HUES6 (cell line): Measurements from ENCODE around the gene SNIP1.
"Not testable (repeated sequence)": the region's sequence is repeated elsewhere in the genome, so short reads cannot be mapped to it uniquely, and the experiment has no call there.

ENCODE experiments used
- H3K27ac ChIP-seq: 2 replicates; pipeline ENCODE4 v1.7.0; 2013; ENCODE audit warnings: low read depth, mild to moderate bottlenecking, low read length, inconsistent platforms
- H3K27me3 ChIP-seq: 2 replicates; pipeline ENCODE4 v1.6.1; 2013; ENCODE audit warnings: low read length; ENCODE audit not compliant: control insufficient read depth, insufficient read depth
- H3K36me3 ChIP-seq: 2 replicates; pipeline ENCODE4 v1.6.1; 2013; ENCODE audit warnings: low read length; ENCODE audit not compliant: control insufficient read depth, insufficient read depth
- H3K4me1 ChIP-seq: 2 replicates; pipeline ENCODE4 v1.6.1; 2013; ENCODE audit warnings: low read length; ENCODE audit not compliant: control insufficient read depth, insufficient read depth
- H3K4me3 ChIP-seq: 2 replicates; pipeline ENCODE4 v1.5.1; 2013; ENCODE audit warnings: low read depth, low read length
- H3K9ac ChIP-seq: one replicate; pipeline ENCODE4 v1.6.1; 2013; ENCODE audit warnings: mild to moderate bottlenecking, low read length
- H3K9me3 ChIP-seq: 2 replicates; pipeline ENCODE4 v1.6.1; 2013; ENCODE audit warnings: low read depth, low read length; ENCODE audit not compliant: control insufficient read depth, insufficient read depth

Gene SNIP1

DNA sequence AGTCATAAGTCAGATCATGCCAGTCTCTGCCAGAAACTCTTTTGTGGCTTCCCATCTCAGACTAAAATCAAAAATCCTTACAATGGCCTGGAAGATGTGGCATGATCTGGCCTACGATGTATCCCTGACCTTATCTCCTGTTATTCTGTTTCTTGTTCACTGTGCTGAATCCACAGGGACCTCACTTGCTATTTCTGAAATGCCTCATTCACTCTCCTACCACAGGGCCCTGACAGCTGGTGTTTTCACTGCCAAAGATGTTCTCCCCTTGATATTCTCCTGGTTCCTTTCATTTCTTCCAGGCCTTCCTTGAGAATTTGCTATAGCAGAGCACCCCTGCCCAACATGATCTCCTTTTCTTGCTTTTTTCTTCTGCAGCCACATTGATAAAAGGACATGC lies 4.3 kb upstream of the SNIP1 start:
- Histone ChIP-seq H3K4me1 (peaks cover 8% of the 10 kb centered on the region), H3K4me3 (no peak overlapping the region), H3K36me3 (peaks cover 15% of the 10 kb centered on the region), H3K27ac (no peak overlapping the region), H3K9ac (no peak overlapping the region), H3K9me3 (peaks cover 4% of the 10 kb centered on the region; the same call in 1 of the 2 replicates), H3K27me3 (no peaks in the 10 kb centered on the region)

DNA sequence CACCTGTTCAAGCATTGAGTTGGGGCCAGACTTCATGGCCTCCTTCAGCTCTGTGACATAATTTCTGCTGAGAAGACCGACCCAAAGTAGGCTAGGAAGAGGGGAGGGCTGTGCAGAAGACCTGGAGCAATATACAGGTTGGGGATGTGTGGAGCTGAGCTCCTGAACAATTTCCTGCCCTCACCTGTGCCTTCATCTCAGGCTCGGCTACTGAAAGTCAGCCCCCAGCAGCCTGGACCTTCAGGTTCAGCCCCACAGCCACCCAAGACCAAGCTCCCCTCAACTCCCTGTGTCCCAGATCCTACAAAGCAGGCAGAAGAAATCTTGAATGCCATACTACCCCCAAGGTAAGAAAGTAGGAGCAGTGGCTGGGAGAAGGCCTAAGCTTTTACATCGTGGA lies 3.3 kb upstream of the SNIP1 start:
- Histone ChIP-seq H3K36me3 (peaks cover 13% of the 10 kb centered on the region), H3K9me3 (peaks cover 4% of the 10 kb centered on the region; the same call in 1 of the 2 replicates), H3K27me3 (no peaks in the 10 kb centered on the region), H3K4me1 (peaks cover 15% of the 10 kb centered on the region), H3K27ac (no peak overlapping the region), H3K4me3 (peak overlapping the region; percentile 45; the same call in 1 of the 2 replicates), H3K9ac (no peak overlapping the region)

DNA sequence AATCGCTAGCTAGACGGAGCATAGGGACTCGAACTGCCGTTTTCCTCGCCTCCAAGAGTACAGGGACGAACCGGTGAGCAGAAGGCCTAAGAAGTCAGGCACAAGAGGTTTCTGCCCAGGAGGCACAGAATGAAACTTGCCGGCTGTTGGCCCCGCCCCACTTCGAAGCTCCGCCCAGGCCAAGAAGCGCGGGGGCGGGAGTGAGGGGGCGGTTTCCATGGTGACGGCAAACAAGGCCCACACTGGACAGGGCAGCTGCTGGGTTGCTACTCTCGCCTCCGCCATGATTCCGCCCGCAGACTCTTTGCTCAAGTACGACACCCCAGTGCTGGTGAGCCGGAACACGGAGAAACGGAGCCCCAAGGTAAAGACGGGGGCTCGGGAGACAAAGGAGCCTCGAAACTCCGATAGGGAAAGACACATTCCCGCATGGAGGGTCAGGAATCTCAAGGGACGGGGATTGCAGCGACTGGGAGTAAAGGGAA lies 2.7 kb upstream of the SNIP1 start, which contains the start of gene DNALI1:
Gene DNALI1 (plus strand): TSS at position 229 of the 485 bp plus-strand sequence. CDS start 55 bp downstream, at position 284.
- Histone ChIP-seq H3K36me3 (peaks cover 18% of the 10 kb centered on the region), H3K9me3 (peaks cover 4% of the 10 kb centered on the region; the same call in 1 of the 2 replicates), H3K4me1 (peaks cover 15% of the 10 kb centered on the region), H3K27me3 (no peaks in the 10 kb centered on the region), H3K4me3 (peak within 1 kb of the TSS; percentile 45), H3K27ac (no peak within 1 kb of the TSS), H3K9ac (no peak within 1 kb of the TSS)

DNA sequence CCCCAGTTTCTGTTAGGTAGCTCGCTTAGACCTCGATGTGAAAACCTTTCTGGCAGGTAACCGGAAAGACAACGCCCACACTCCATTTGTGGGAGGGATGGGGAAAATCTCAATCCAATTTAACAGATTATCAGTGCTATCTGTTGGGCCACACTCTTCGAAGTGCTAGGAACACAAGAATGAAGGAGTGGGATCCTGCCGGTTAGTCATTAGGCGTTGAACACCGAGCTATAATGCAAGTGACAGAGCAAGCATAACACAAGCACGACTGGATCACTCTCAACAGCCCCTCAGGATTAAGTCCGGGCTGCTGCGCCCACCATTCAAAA lies 531 bp downstream of the SNIP1 start:
- Histone ChIP-seq H3K9me3 (peaks cover 4% of the 10 kb centered on the region; the same call in 1 of the 2 replicates), H3K36me3 (peaks cover 38% of the 10 kb centered on the region), H3K4me3 (peak overlapping the region; percentile 99), H3K27ac (peak overlapping the region; percentile 77; the same call in 1 of the 2 replicates), H3K27me3 (no peaks in the 10 kb centered on the region), H3K4me1 (peaks cover 15% of the 10 kb centered on the region), H3K9ac (peak overlapping the region; percentile 83)

- no peaks in the 10 kb centered on the region for H3K27me3 ChIP-seq
- H3K36me3 ChIP-seq, result peaks cover 67% of the 10 kb centered on the region
- H3K9me3 ChIP-seq, result peaks cover under 1% of the 10 kb centered on the region; the same call in 1 of the 2 replicates
- H3K4me3 ChIP-seq, result no peak overlapping the region
- H3K27ac ChIP-seq, result no peak overlapping the region
- no peak overlapping the region for H3K9ac ChIP-seq
- peaks cover 7% of the 10 kb centered on the region for H3K4me1 ChIP-seq
These were observed 4.8 kb downstream of the SNIP1 start for GRCh38 chr1:37549341-37549740.

- Histone ChIP-seq H3K9ac (no peak overlapping the region), H3K36me3 (peaks cover 71% of the 10 kb centered on the region), H3K27me3 (no peaks in the 10 kb centered on the region), H3K27ac (no peak overlapping the region), H3K4me1 (no peaks in the 10 kb centered on the region), H3K9me3 (no peaks in the 10 kb centered on the region), H3K4me3 (no peak overlapping the region)
These were observed 9.1 kb downstream of the SNIP1 start for GRCh38 chr1:37545019-37545418.

DNA sequence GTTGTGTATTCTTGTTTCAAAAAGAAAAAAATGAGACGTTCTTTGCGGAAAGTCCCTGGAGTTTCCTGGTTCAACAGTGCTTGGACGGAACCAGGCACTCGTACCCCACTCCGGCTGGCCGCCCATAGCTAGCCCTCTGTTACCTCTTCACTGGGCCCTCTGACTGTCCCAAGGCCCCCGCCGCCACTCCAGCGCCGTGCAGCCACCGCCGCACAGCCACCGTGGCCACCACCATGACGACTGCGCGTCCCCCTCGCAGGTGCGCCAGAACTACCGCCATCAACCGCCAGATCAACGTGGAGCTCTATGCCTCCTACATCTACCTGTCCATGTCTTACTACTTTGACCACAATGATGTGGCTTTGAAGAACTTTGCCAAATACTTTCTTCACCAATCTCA lies 9.6 kb downstream of the SNIP1 start:
- no peak overlapping the region for H3K4me3 ChIP-seq
- H3K27me3 ChIP-seq, result no peaks in the 10 kb centered on the region
- no peaks in the 10 kb centered on the region for H3K9me3 ChIP-seq
- peaks cover 73% of the 10 kb centered on the region for H3K36me3 ChIP-seq
- H3K9ac ChIP-seq, result no peak overlapping the region
- no peak overlapping the region for H3K27ac ChIP-seq
- H3K4me1 ChIP-seq, result no peaks in the 10 kb centered on the region

- H3K4me1 ChIP-seq, result no peaks in the 10 kb centered on the region
- no peak overlapping the region for H3K4me3 ChIP-seq
- H3K9ac ChIP-seq, result no peak overlapping the region
- no peaks in the 10 kb centered on the region for H3K9me3 ChIP-seq
- H3K27ac ChIP-seq, result no peak overlapping the region
- H3K27me3 ChIP-seq, result no peaks in the 10 kb centered on the region
- H3K36me3 ChIP-seq, result peaks cover 78% of the 10 kb centered on the region
These were observed 13.9 kb downstream of the SNIP1 start for GRCh38 chr1:37540036-37540785.

GRCh38 chr1:37539154-37539553 lies 14.9 kb downstream of the SNIP1 start:
- not testable (repeated sequence) for H3K9ac ChIP-seq, H3K27me3 ChIP-seq, H3K9me3 ChIP-seq, H3K27ac ChIP-seq, H3K4me1 ChIP-seq, H3K4me3 ChIP-seq
- peaks cover 68% of the 10 kb centered on the region for H3K36me3 ChIP-seq

DNA sequence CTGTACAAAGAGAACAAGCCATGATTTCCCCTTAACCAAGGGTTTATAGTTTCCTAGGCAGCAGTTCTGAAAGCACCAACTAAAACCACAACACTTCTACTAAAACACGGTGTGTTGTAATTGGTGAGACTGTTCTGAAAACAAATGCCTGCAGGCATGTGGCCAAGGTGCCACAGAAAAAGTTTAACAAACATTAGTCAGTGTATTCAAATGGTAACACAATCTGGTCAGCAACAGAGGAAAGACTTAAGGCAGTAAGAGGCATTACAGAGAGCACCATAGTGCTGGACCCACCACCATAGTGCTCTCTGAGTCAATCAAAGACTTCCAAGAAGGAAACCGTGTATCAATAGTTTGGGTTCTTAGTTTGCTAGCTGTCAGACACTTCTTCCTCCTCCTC lies 16.7 kb downstream of the SNIP1 start:
- Histone ChIP-seq H3K27me3 (no peaks in the 10 kb centered on the region), H3K36me3 (peaks cover 56% of the 10 kb centered on the region), H3K4me1 (no peaks in the 10 kb centered on the region), H3K4me3 (no peak overlapping the region), H3K9ac (no peak overlapping the region), H3K27ac (no peak overlapping the region), H3K9me3 (no peaks in the 10 kb centered on the region)

DNA sequence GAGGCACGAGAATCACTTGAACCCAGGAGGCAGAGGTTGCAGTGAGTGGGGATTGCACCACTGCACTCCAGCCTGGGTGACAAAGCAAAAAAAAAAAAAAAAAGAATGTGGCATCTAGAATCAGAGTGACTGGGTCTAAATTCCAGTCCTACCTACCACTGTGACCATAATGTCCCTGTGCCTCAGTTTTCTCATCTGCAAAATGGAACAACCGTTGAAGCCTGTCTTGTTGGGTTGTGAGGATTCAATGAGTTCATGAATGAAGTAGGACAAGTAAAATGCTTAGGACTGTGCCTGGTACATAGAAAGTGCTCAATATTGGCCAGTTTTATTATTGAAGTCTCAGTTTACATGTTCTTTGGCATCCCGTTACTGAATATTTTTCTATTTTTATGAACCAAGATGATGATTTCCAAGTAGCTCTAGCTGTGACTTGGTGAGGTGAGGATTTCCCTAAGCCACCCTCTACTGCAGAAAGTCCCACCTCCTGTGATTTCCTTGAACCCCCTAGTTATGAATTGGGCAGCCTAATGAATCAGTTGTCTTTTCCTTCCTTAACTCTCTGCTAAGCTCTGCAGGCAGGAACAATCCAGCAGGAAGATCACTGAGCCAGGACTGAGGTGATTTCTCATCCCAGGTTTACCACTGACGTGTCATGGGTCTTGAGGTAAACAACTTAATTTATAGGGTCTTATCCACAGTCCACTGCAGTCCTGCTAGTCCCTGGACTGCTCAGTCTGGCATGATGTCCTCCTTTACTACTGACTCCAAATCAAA lies 20.6 kb downstream of the SNIP1 start:
- Histone ChIP-seq H3K9ac (no peak overlapping the region), H3K4me1 (no peaks in the 10 kb centered on the region), H3K27me3 (no peaks in the 10 kb centered on the region), H3K27ac (no peak overlapping the region), H3K36me3 (peaks cover 24% of the 10 kb centered on the region), H3K9me3 (no peaks in the 10 kb centered on the region), H3K4me3 (no peak overlapping the region)
